Measurements from ENCODE around the gene TPBG.

GRCh38 chr6:82362878-82363427, 664 bp upstream of the TPBG start:
- no peak for TF ChIP-seq POLR2A (IDR thresholded peaks at IDR 0.05)
- TF ChIP-seq, protein P1, sequence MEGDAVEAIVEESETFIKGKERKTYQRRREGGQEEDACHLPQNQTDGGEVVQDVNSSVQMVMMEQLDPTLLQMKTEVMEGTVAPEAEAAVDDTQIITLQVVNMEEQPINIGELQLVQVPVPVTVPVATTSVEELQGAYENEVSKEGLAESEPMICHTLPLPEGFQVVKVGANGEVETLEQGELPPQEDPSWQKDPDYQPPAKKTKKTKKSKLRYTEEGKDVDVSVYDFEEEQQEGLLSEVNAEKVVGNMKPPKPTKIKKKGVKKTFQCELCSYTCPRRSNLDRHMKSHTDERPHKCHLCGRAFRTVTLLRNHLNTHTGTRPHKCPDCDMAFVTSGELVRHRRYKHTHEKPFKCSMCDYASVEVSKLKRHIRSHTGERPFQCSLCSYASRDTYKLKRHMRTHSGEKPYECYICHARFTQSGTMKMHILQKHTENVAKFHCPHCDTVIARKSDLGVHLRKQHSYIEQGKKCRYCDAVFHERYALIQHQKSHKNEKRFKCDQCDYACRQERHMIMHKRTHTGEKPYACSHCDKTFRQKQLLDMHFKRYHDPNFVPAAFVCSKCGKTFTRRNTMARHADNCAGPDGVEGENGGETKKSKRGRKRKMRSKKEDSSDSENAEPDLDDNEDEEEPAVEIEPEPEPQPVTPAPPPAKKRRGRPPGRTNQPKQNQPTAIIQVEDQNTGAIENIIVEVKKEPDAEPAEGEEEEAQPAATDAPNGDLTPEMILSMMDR (IDR thresholded peaks at IDR 0.05): no peak
